GM18508 (cell line): ENCODE measurements around the gene ASTN2.

ENCODE experiments used
- ATAC-seq: cut with Tn5 transposase; IDR thresholded peaks from one replicate; pipeline ENCODE4 v1.9.1; 2021; ENCODE audit warnings: moderate number of reproducible peaks; ENCODE audit not compliant: insufficient read depth, unreplicated experiment

The ASTN2 gene

GRCh38 chr9:117191504-117192261 lies 223.2 kb downstream of the ASTN2 start:
- no peak for ATAC-seq

GRCh38 chr9:117189121-117189520 lies 225.7 kb downstream of the ASTN2 start:
- ATAC-seq, result no peak

GRCh38 chr9:117188394-117188793 lies 226.5 kb downstream of the ASTN2 start:
- ATAC-seq, result no peak

- ATAC-seq, result no peak
These were observed 227.4 kb downstream of the ASTN2 start for GRCh38 chr9:117187498-117187897.

GRCh38 chr9:117184173-117184572 lies 230.7 kb downstream of the ASTN2 start:
- no peak for ATAC-seq

GRCh38 chr9:117182046-117182445 lies 232.8 kb downstream of the ASTN2 start:
- no peak for ATAC-seq

- no peak for ATAC-seq
These were observed 233.9 kb downstream of the ASTN2 start for GRCh38 chr9:117180896-117181445.

GRCh38 chr9:117178596-117179375 lies 236.1 kb downstream of the ASTN2 start:
- no peak for ATAC-seq

- ATAC-seq, result no peak
These were observed 244.3 kb downstream of the ASTN2 start for GRCh38 chr9:117170567-117170966.

GRCh38 chr9:117169089-117169621 lies 245.7 kb downstream of the ASTN2 start:
- no peak for ATAC-seq

GRCh38 chr9:117164512-117164911 lies 250.3 kb downstream of the ASTN2 start:
- ATAC-seq, result no peak

GRCh38 chr9:117160254-117160653 lies 254.6 kb downstream of the ASTN2 start:
- no peak for ATAC-seq

GRCh38 chr9:117156771-117157535 lies 257.9 kb downstream of the ASTN2 start:
- no peak for ATAC-seq

- no peak for ATAC-seq
These were observed 258.6 kb downstream of the ASTN2 start for GRCh38 chr9:117156144-117156688.

- no peak for ATAC-seq
These were observed 261.8 kb downstream of the ASTN2 start for GRCh38 chr9:117153021-117153420.

- ATAC-seq, result no peak
These were observed 263.1 kb downstream of the ASTN2 start for GRCh38 chr9:117151716-117152115.

- ATAC-seq, result no peak
These were observed 264.9 kb downstream of the ASTN2 start for GRCh38 chr9:117149996-117150395.

- ATAC-seq, result no peak
These were observed 268.9 kb downstream of the ASTN2 start for GRCh38 chr9:117145811-117146490.

- no peak for ATAC-seq
These were observed 269.8 kb downstream of the ASTN2 start for GRCh38 chr9:117145081-117145480.

- no peak for ATAC-seq
These were observed 276.6 kb downstream of the ASTN2 start for GRCh38 chr9:117138231-117138630.
